Measurements from ENCODE around the gene YPEL2. TPM values are rescaled to one million over a fixed set of nuclear protein-coding genes. Genes with fewer than 3 reads are reported as not detected.
A peak's percentile ranks its signal among the peaks of the same experiment; 100 is the strongest.

The YPEL2 gene
- total RNA-seq, 2 donors from 2014 or later, result 11.6 to 20.0 TPM

DNA sequence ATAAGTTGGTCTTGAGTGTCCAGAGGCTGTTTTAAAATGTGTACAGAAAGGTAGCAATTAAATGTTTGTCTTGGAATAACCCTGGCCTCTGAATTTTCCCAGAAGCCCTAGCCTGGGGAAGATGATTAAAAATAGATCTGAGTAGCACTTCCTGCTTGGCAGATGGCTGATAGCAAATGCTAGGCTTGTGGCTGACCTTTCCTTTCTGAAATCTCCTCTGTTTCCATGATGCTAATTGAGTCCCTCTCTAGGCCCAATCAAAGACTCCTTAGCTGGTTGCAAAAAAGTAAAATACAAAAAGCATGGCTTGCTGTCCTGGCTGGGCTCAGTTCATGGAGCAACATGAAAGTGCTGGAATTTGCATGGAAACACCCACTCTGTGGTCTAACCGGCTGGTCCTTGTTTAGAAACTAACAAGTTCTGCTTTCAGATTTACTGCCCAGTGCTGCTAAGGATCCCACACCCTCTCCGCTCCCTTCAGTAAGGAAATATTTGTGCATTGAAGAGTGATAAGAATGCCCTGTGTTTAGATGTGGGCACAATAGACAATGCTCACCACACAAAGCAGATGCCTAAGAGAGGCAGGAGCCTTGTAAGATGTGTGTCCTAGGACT, 40.8 kb downstream of the YPEL2 start:
- no peaks in the 10 kb centered on the region for H3K9me3 Mint-ChIP-seq
- ATAC-seq (replicated peaks), result peak; percentile 63
- no peaks in the 10 kb centered on the region for H3K36me3 Mint-ChIP-seq (ENCODE audit: low read depth)
- peak overlapping the region; percentile 74 for H3K4me3 Mint-ChIP-seq
- H3K27me3 Mint-ChIP-seq, result no peaks in the 10 kb centered on the region
- H3K27ac Mint-ChIP-seq, result peak overlapping the region; percentile 92
- H3K4me1 Mint-ChIP-seq, result peaks cover 56% of the 10 kb centered on the region

DNA sequence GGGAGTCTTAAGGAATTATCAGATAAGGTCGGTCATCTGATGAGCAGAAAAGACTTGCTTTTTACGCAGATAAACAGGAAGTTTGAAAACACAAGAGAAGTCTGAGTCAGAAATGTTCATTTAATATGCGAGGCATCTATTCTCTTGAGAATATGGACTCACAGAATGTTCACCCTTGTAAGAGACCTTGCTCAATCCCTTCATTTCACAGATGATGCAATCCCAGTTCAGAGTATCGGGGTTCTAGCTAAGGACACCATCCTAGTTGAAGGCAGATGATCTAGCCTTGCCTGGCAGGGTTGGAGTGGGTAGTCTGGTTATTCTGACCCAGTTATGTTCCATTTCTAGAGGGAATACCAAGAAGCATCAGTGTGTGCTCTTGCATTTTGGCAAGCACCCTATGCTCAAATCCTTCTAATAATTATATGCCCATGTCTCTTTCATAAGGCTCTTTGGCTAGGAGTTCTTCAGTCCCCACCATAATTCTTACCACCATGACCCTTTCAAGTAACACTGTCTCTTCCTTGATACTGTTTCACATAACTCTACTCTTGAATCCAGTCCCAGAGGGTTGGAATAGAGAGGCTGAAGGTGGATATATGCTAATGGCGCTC, 42.5 kb downstream of the YPEL2 start:
- ATAC-seq (replicated peaks), result peak; percentile 47
- Mint-ChIP-seq H3K4me3 (peak overlapping the region; percentile 74), H3K27me3 (no peaks in the 10 kb centered on the region), H3K9me3 (no peaks in the 10 kb centered on the region), H3K36me3 (ENCODE audit: low read depth) (no peaks in the 10 kb centered on the region), H3K27ac (peak overlapping the region; percentile 92), H3K4me1 (peaks cover 51% of the 10 kb centered on the region)

DNA sequence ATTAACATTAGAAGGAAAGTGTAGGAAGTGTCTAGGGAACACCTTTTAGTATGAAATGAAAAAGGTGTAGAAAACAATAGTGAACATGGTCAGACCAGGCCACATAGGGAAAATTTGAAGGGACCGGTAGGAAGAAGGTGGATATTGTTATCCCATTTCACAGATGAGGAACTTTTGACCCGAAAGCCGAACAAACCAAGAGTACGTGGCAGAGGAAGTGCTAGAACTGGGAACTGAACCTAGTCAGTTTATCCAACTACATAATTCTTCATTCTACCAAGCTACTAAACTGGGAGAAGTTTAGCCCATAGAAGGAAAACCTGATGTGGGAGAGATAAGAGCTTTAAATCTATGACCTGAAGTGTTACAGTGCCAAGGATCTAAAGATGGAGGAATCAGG, 43.2 kb downstream of the YPEL2 start:
- peak overlapping the region; percentile 74 for H3K4me3 Mint-ChIP-seq
- no peaks in the 10 kb centered on the region for H3K36me3 Mint-ChIP-seq (ENCODE audit: low read depth)
- H3K27ac Mint-ChIP-seq, result peak overlapping the region; percentile 92
- peaks cover 55% of the 10 kb centered on the region for H3K4me1 Mint-ChIP-seq
- no peaks in the 10 kb centered on the region for H3K27me3 Mint-ChIP-seq
- ATAC-seq (replicated peaks), result no peak
- H3K9me3 Mint-ChIP-seq, result no peaks in the 10 kb centered on the region

DNA sequence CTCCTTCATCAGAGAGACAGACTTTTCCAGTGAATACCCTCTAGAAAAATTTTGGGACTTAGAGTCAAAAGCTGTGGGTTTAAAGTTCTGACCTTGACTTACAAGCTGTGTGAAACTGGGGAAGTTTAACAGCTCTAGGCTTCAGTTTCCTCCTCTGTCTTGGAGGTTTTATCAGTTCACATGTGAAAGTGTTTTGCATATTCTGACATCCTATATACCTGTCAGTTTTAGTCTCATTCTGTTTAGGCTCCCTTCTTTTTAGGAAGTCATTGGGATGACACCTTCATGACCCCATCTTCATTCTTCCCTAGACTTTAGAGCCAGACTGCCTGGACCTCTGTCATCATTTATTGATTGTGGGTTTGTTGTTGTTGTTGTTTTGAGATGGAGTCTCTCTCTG, 44.4 kb downstream of the YPEL2 start:
- Mint-ChIP-seq H3K27me3 (no peaks in the 10 kb centered on the region), H3K27ac (no peak overlapping the region), H3K9me3 (no peaks in the 10 kb centered on the region), H3K36me3 (ENCODE audit: low read depth) (no peaks in the 10 kb centered on the region), H3K4me3 (no peak overlapping the region), H3K4me1 (peaks cover 60% of the 10 kb centered on the region)
- ATAC-seq (replicated peaks), result no peak

DNA sequence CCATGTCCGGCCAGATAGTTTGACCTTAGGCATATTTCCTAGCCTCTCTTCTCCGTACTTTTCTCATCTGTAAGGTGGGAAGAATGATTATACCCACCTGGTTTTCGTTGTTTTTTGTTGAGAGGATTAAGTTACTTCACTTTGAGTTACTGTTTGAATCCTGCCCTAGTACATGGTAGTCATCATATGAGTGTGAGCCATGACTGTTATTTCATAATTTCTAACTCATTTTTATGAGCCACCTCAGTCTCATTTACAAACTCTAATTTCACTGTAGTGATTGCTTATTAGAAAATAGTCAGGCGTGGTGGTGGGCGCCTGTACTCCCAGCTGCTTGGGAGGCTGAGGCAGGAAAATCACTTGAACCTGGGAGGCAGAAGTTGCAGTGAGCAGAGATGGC, 45.1 kb downstream of the YPEL2 start:
- Mint-ChIP-seq H3K4me3 (no peak overlapping the region), H3K27ac (no peak overlapping the region), H3K4me1 (peaks cover 56% of the 10 kb centered on the region), H3K36me3 (ENCODE audit: low read depth) (no peaks in the 10 kb centered on the region), H3K27me3 (no peaks in the 10 kb centered on the region), H3K9me3 (no peaks in the 10 kb centered on the region)
- ATAC-seq (replicated peaks), result no peak

DNA sequence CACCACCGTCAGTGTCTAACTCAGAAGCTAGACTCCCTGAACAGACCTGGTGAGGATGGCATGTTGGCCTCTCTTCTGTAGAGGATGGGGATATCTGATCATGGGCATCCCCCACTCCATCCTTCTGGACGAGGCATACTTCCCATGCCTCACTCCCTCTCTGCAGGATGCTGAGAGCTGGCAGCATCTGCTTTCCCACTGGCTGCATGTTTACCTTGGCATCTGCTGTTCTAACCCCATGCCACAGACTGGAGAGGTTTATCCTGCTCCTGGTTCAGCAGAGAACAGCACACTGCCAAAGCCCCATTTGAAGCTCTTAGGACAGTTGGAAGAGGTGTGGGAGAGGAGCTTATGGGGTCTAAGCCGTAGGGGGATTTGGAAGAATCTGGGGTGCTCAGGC, 46.0 kb downstream of the YPEL2 start:
- Mint-ChIP-seq H3K36me3 (ENCODE audit: low read depth) (no peaks in the 10 kb centered on the region), H3K27me3 (no peaks in the 10 kb centered on the region), H3K4me3 (no peak overlapping the region), H3K9me3 (no peaks in the 10 kb centered on the region), H3K4me1 (peaks cover 54% of the 10 kb centered on the region), H3K27ac (peak overlapping the region; percentile 43)
- ATAC-seq (replicated peaks), result no peak

DNA sequence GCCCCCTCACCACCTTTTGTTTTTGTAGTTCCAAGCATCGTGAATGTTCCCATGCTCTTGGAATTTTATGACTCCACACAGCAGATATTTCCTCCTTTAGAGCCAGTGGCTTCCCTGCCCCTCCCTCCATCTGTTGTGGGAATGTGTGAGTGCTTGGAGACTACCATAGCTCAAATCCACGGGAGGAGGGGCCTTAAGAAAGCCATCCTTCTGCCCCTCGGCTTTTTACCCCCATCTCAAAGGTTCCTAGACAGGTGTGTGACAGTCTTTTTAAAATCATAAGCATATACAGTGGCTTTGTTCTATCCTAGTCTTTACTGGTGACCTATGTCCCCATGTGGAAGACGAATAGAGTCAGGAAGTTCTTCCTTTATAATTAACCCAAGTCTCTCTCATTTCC, 47.2 kb downstream of the YPEL2 start:
- H3K36me3 Mint-ChIP-seq (ENCODE audit: low read depth), result no peaks in the 10 kb centered on the region
- no peaks in the 10 kb centered on the region for H3K27me3 Mint-ChIP-seq
- peaks cover 45% of the 10 kb centered on the region for H3K4me1 Mint-ChIP-seq
- no peak for ATAC-seq (replicated peaks)
- H3K27ac Mint-ChIP-seq, result peak overlapping the region; percentile 57
- no peaks in the 10 kb centered on the region for H3K9me3 Mint-ChIP-seq
- no peak overlapping the region for H3K4me3 Mint-ChIP-seq

DNA sequence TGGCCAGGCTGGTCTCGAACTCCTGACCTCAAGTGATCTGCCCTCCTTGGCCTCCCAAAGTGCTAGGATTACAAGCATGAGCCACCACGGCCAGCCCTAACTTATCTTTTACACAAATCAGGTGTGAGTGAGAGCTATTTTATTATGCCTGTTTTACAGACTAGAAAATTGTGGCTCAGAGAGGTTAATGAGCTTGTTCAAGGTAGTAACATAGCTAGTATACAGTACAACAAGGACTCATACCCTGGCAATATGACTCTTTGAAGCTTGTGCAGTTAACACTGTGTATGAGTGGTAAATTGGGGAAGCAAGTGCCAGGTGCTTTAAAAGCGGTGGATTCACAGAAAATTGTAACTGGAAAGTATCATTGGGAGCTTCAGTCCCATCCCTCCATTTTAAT, 49.0 kb downstream of the YPEL2 start:
- Mint-ChIP-seq H3K36me3 (ENCODE audit: low read depth) (no peaks in the 10 kb centered on the region), H3K4me1 (peaks cover 32% of the 10 kb centered on the region), H3K9me3 (no peaks in the 10 kb centered on the region), H3K4me3 (no peak overlapping the region), H3K27me3 (no peaks in the 10 kb centered on the region), H3K27ac (peak overlapping the region; percentile 61)
- no peak for ATAC-seq (replicated peaks)

DNA sequence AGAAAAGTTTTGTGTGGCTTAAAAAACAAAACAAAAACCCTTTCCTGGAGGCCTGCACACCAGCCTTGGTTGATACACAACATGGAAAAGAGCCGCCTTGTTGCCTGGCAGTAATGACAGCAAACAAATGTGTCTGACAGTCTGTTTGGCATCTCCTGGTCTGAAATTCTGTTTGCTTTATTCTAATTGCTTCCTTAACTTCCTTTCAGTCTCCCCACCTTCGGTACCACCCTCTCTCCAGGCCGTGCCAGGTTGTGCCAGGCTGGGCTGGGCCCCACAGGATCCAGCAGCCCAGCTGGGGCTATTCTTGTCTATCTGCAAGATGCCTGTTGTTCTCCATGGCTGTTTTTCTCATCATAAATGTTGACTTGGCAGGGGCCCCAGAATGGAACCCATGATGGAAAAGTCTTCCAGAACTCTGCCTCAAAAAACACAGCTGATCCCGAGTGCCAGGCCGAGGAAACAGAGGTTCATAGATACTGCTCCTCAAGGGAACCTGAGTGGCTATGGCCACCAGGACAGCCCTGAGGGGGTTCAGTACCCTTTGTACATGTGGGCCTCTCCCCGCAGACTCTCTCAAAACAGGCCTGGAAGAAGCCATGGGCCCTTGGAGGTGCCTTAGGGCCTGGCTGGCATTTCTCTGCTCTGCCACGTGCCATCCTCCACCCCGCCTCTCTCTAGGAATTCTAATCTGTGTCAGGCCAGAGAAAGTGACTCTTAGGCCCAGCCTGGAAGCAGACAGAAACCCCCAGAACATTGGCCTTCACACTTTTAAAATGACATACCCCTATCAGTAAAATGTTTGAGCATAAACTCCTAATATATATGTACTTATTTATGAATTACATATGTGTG, 50.5 kb downstream of the YPEL2 start:
- no peak overlapping the region for H3K4me3 Mint-ChIP-seq
- H3K27me3 Mint-ChIP-seq, result no peaks in the 10 kb centered on the region
- H3K9me3 Mint-ChIP-seq, result no peaks in the 10 kb centered on the region
- no peaks in the 10 kb centered on the region for H3K36me3 Mint-ChIP-seq (ENCODE audit: low read depth)
- ATAC-seq (replicated peaks), result no peak
- peaks cover 22% of the 10 kb centered on the region for H3K4me1 Mint-ChIP-seq
- H3K27ac Mint-ChIP-seq, result peak overlapping the region; percentile 52

DNA sequence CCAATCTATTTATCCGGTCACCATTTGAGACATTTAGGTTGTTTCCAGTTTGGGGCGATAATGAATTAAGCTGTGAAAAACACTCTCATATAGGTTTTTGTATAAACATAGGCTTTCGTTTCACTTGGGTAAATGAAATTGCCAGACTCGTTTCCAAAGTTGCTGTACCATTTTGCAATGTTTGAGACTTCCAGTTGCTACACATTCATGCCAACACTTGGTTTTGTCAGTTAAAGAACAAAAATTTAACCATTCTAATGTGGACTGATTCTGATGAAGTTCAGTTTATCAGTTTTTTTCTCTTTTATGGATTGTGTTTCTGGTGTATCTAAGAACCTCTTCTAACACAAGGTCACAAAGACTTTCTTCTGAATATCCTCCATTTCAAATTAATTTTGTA, 52.4 kb downstream of the YPEL2 start:
- ATAC-seq (replicated peaks), result no peak

DNA sequence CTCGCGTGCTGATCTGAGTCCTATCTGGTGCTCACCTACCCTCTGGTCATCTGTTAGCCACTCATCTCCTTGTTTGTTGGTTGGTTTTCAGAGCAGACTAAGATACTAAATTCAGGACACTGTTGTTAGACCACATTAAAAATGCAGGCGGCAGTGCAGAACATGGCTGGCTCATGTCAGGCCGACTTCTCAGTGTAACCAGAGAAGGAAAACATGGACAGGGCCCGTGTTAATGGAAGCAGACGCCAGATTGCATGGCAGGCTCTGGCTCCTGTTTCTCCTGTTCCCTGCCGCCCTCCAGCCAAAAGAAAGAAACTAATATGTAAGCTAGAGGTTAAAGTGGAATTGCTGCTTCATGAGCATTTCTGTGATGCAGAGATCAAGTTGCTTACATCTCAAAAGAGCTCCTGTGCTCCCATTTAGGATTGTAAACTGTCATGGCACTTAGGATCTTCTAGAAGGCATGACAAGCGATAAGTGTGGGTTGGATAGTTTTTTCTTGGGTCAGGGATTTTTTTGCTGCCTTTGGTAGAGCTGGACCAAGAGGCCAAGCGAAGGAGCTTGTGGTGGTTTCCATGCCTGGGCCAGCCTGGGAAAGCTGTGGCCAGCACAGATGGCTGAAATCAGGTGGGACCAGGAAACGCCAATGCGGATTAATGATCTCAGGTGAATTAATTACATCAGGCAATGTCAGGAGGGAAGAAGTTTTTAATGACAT, 56.1 kb downstream of the YPEL2 start:
- no peaks in the 10 kb centered on the region for H3K9me3 Mint-ChIP-seq
- no peaks in the 10 kb centered on the region for H3K4me1 Mint-ChIP-seq
- H3K4me3 Mint-ChIP-seq, result no peak overlapping the region
- H3K27ac Mint-ChIP-seq, result no peak overlapping the region
- no peak for ATAC-seq (replicated peaks)
- no peaks in the 10 kb centered on the region for H3K27me3 Mint-ChIP-seq
- peaks cover 24% of the 10 kb centered on the region for H3K36me3 Mint-ChIP-seq (ENCODE audit: low read depth)

More for the DNA sequence above, 52.4 kb downstream of the YPEL2 start:
- no peaks in the 10 kb centered on the region for H3K9me3 Mint-ChIP-seq
- no peak overlapping the region for H3K27ac Mint-ChIP-seq
- H3K4me1 Mint-ChIP-seq, result peaks cover 18% of the 10 kb centered on the region
- H3K27me3 Mint-ChIP-seq, result no peaks in the 10 kb centered on the region
- H3K36me3 Mint-ChIP-seq (ENCODE audit: low read depth), result no peaks in the 10 kb centered on the region
- H3K4me3 Mint-ChIP-seq, result no peak overlapping the region

DNA sequence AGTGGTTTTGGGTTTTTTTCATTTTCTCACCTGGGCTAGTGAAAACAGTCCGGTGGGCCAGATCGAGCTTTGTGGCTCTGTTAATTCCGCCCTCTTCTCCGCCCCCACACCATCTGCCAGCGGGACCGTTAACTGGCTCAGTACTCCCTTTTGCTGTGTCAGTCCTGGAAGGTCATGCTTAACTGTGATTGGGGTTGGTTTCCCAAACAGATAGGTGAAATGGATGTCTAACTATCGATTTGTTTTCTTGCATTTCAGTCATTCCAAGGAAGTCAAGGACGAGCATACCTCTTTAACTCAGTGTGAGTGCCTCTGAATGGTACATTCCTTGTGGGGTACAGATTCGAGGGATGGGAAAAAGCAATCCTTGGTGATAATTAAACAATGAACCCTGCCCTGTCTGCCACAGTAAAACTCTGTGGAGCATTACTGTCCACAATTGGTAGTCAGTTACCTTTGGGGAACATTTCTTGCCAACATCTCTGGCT, 56.7 kb downstream of the YPEL2 start:
- peaks cover 30% of the 10 kb centered on the region for H3K36me3 Mint-ChIP-seq (ENCODE audit: low read depth)
- ATAC-seq (replicated peaks), result no peak
- H3K4me1 Mint-ChIP-seq, result no peaks in the 10 kb centered on the region
- no peak overlapping the region for H3K4me3 Mint-ChIP-seq
- H3K27me3 Mint-ChIP-seq, result no peaks in the 10 kb centered on the region
- H3K9me3 Mint-ChIP-seq, result no peaks in the 10 kb centered on the region
- H3K27ac Mint-ChIP-seq, result no peak overlapping the region

DNA sequence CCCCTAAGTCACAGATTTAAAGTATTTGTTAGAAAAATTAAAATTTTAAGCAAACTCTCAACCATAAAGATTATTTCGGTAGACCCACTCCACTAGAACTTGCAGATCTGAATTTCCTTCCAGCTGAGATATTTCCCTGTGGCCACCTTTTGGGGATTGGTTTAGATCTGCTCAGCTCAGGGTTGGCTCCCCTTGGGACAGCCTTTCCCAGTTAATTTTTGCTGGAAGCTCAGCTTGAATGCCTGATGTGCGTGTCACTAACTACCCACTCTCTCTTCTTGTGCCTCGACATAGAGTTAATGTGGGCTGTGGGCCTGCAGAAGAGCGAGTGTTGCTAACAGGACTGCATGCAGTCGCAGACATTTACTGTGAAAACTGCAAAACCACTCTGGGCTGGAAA, 57.6 kb downstream of the YPEL2 start:
- no peak for ATAC-seq (replicated peaks)
- no peak overlapping the region for H3K4me3 Mint-ChIP-seq
- H3K9me3 Mint-ChIP-seq, result no peaks in the 10 kb centered on the region
- peaks cover 30% of the 10 kb centered on the region for H3K36me3 Mint-ChIP-seq (ENCODE audit: low read depth)
- H3K27ac Mint-ChIP-seq, result no peak overlapping the region
- no peaks in the 10 kb centered on the region for H3K27me3 Mint-ChIP-seq
- H3K4me1 Mint-ChIP-seq, result no peaks in the 10 kb centered on the region

DNA sequence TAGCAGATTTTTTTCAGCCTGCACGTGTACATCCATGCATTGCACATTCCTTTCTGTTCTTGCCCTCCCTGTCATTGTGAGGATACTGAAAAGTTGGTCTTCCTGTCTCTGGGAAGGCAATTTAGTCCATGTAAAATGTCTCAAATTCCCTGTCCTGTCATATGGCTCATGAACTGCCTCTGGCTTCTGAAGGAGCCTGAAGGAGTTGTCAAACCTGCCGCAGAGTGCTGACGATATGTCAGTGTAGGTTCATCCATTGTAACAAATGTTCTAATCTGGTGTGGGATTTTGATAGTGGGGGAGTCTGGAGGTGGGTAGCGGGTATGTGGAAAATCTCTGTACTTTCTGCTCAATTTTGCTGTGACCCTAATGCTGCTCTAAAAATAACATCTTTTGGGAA, 59.6 kb downstream of the YPEL2 start:
- Mint-ChIP-seq H3K27me3 (no peaks in the 10 kb centered on the region), H3K9me3 (no peaks in the 10 kb centered on the region), H3K4me1 (no peaks in the 10 kb centered on the region), H3K36me3 (ENCODE audit: low read depth) (peaks cover 31% of the 10 kb centered on the region), H3K4me3 (no peak overlapping the region), H3K27ac (no peak overlapping the region)
- no peak for ATAC-seq (replicated peaks)
